HepG2 (cell line): Measurements from ENCODE around the gene ZNF425. TPM values are rescaled to one million over a fixed set of nuclear protein-coding genes. Genes with fewer than 3 reads are reported as not detected.

Source experiments
- ATM ChIP-seq: fragments of 450-650 bp; IDR thresholded peaks from 2 replicates; pipeline ENCODE4 v1.7.1; 2017; ENCODE audit warnings: mild to moderate bottlenecking, borderline replicate concordance
- DR1 ChIP-seq: sonication (generic); formaldehyde crosslinking; IDR thresholded peaks from 2 replicates; pipeline ENCODE4 v1.8.0; 2021; ENCODE audit warnings: mild to moderate bottlenecking, missing genetic modification reagents, inconsistent platforms
- SALL2 ChIP-seq: sonication (generic); formaldehyde crosslinking; IDR thresholded peaks from 2 replicates; pipeline ENCODE4 v1.8.1; 2023; ENCODE audit warnings: mild to moderate bottlenecking, missing genetic modification reagents, inconsistent platforms
- SYNCRIP ChIP-seq: fragments of 200-400 bp; formaldehyde crosslinking; IDR thresholded peaks from 2 replicates; pipeline ENCODE4 v1.6.1; 2018; ENCODE audit warnings: mild to moderate bottlenecking, low read depth, low read length; ENCODE audit not compliant: insufficient read depth
- ZNF841 ChIP-seq: sonication (generic); formaldehyde crosslinking; IDR thresholded peaks from 2 replicates; pipeline ENCODE4 v1.8.1; 2023; ENCODE audit warnings: missing genetic modification reagents, borderline replicate concordance
- polyA plus RNA-seq, 8 experiments: library from polyadenylated mRNA; depleted of rRNA in 3 of 8; stranded (reverse) in 7 of 8; unstranded in 1 of 8; fragments of >200 nt; fragmentation: Illumina TruSeq in 4 of 8; extraction: Trizol in 4 of 8; gene quantifications; 2 replicates each; pipeline versions ENCODE4 v1.2.1 to v1.2.3, GENCODE V29; 2011 to 2016; ENCODE audit warnings: low read depth in 4 of 8, missing spikeins in 1 of 8, mixed read lengths in 1 of 8; ENCODE audit not compliant: insufficient read depth in 1 of 8
- total RNA-seq, 5 experiments: library from RNA; depleted of rRNA; stranded (reverse); fragments of >200 nt; fragmentation: Illumina TruSeq; extraction: Trizol; gene quantifications; 2 replicates each; pipeline ENCODE4 v1.2.3, GENCODE V29; 2016; ENCODE audit warnings: low read depth in 1 of 5
- TF ChIP-seq, protein P1 (sequence below): sonication (generic); formaldehyde crosslinking; IDR thresholded peaks from 2 replicates; pipeline ENCODE4 v1.4.0; 2020; ENCODE audit warnings: missing genetic modification reagents
- TF ChIP-seq, protein P2 (sequence below): sonication (generic); formaldehyde crosslinking; IDR thresholded peaks from 2 replicates; pipeline ENCODE4 v1.5.0; 2020; ENCODE audit warnings: missing genetic modification reagents
- TF ChIP-seq, protein P3 (sequence below): sonication (generic); formaldehyde crosslinking; IDR thresholded peaks from 2 replicates; pipeline ENCODE4 v1.4.0; 2020; ENCODE audit warnings: mild to moderate bottlenecking, missing genetic modification reagents
- TF ChIP-seq, protein P4 (sequence below): sonication (generic); formaldehyde crosslinking; IDR thresholded peaks from 2 replicates; pipeline ENCODE4 v1.5.1; 2020; ENCODE audit warnings: mild to moderate bottlenecking, moderate library complexity, missing genetic modification reagents

Gene ZNF425
- total and polyA plus RNA-seq, 2 of the 13 experiments (the other 11 are each of a cell fraction or from before 2014, with no cell fraction given) = 0.51 to 1.1 TPM

DNA sequence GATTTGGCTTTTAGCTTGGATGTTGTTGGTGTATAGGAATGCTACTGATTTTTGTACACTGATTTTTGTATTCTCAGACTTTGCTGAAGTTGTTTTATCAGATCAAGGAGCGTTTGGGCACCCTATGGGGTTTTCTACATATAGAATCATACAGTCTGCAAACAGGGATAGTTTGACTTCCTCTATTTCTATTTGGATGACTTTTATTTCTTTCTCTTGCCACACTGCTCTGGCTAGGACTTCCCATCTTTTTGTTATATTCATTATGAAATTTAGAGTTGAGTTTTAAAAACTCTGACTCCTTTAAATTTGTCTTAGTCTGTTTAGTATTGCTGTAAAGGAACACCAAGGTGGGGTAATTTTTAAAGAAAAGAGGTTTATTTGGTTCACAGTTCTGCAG is 40.3 kb downstream of the ZNF425 start (continued):
- TF ChIP-seq, protein P1, sequence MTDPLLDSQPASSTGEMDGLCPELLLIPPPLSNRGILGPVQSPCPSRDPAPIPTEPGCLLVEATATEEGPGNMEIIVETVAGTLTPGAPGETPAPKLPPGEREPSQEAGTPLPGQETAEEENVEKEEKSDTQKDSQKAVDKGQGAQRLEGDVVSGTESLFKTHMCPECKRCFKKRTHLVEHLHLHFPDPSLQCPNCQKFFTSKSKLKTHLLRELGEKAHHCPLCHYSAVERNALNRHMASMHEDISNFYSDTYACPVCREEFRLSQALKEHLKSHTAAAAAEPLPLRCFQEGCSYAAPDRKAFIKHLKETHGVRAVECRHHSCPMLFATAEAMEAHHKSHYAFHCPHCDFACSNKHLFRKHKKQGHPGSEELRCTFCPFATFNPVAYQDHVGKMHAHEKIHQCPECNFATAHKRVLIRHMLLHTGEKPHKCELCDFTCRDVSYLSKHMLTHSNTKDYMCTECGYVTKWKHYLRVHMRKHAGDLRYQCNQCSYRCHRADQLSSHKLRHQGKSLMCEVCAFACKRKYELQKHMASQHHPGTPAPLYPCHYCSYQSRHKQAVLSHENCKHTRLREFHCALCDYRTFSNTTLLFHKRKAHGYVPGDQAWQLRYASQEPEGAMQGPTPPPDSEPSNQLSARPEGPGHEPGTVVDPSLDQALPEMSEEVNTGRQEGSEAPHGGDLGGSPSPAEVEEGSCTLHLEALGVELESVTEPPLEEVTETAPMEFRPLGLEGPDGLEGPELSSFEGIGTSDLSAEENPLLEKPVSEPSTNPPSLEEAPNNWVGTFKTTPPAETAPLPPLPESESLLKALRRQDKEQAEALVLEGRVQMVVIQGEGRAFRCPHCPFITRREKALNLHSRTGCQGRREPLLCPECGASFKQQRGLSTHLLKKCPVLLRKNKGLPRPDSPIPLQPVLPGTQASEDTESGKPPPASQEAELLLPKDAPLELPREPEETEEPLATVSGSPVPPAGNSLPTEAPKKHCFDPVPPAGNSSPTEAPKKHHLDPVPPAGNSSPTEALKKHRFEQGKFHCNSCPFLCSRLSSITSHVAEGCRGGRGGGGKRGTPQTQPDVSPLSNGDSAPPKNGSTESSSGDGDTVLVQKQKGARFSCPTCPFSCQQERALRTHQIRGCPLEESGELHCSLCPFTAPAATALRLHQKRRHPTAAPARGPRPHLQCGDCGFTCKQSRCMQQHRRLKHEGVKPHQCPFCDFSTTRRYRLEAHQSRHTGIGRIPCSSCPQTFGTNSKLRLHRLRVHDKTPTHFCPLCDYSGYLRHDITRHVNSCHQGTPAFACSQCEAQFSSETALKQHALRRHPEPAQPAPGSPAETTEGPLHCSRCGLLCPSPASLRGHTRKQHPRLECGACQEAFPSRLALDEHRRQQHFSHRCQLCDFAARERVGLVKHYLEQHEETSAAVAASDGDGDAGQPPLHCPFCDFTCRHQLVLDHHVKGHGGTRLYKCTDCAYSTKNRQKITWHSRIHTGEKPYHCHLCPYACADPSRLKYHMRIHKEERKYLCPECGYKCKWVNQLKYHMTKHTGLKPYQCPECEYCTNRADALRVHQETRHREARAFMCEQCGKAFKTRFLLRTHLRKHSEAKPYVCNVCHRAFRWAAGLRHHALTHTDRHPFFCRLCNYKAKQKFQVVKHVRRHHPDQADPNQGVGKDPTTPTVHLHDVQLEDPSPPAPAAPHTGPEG (CRISPR knock-in tag) = no peak
- TF ChIP-seq DR1 = no peak
- TF ChIP-seq, protein P2, sequence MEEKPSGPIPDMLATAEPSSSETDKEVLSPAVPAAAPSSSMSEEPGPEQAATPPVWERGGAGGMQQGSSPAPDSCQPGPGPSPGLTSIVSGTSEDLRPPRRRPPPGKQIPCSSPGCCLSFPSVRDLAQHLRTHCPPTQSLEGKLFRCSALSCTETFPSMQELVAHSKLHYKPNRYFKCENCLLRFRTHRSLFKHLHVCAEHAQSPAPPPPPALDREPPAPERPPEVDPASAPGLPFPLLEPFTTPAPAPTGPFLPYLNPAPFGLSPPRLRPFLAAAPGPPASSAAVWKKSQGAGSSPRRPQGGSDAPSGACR = no peak
- TF ChIP-seq, protein P3, sequence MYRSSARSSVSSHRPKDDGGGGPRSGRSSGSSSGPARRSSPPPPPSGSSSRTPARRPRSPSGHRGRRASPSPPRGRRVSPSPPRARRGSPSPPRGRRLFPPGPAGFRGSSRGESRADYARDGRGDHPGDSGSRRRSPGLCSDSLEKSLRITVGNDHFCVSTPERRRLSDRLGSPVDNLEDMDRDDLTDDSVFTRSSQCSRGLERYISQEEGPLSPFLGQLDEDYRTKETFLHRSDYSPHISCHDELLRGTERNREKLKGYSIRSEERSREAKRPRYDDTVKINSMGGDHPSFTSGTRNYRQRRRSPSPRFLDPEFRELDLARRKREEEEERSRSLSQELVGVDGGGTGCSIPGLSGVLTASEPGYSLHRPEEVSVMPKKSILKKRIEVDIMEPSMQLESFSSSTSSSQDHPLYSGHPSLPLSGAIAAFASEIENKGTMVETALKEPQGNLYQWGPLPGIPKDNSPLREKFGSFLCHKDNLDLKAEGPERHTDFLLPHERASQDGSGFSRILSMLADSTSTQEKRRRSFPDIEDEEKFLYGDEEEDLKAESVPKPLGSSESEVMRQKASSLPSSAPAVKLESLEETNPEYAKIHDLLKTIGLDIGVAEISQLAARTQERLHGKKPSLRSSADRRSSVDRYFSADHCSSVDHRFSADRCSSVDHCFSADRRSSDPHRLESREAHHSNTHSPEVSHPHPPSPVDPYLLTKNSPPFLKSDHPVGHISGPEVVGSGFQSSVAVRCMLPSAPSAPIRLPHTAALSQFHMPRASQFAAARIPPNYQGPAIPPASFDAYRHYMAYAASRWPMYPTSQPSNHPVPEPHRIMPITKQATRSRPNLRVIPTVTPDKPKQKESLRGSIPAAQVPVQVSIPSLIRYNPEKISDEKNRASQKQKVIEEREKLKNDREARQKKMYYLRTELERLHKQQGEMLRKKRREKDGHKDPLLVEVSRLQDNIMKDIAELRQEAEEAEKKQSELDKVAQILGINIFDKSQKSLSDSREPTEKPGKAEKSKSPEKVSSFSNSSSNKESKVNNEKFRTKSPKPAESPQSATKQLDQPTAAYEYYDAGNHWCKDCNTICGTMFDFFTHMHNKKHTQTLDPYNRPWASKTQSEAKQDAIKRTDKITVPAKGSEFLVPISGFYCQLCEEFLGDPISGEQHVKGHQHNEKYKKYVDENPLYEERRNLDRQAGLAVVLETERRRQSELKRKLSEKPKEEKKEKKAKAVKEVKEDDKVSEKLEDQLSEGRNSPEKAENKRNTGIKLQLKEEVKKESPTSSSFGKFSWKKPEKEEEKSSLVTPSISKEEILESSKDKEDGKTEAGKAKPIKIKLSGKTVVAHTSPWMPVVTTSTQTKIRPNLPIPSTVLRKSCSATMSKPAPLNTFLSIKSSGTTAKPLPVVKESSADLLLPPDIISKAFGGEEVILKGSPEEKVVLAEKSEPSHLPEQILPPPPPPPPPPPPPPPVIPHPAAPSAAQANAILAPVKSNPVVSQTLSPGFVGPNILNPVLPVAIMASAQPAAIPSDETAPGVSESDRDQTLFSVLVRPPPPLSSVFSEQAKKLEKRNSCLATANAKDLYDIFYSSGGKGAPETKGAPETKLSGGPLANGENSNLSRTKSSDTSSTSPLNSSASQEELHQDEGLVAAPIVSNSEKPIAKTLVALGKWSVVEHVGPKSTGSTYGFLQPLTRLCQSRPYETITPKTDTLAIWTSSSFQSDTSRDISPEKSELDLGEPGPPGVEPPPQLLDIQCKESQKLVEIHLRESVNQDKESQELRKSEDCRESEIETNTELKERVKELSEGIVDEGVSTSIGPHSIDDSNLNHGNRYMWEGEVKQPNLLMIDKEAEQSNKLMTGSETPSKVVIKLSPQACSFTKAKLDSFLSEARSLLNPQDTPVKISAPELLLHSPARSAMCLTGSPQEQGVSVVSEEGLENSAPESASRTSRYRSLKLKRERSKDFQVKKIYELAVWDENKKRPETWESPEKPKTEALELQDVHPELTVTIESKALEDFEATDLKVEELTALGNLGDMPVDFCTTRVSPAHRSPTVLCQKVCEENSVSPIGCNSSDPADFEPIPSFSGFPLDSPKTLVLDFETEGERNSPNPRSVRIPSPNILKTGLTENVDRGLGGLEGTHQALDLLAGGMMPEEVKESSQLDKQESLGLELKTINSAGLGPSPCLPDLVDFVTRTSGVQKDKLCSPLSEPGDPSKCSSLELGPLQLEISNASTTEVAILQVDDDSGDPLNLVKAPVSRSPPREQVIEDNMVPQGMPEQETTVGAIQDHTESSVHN = no peak
- TF ChIP-seq SYNCRIP = no peak
- no peak for TF ChIP-seq SALL2 (CRISPR knock-in tag)
- TF ChIP-seq, protein P4, sequence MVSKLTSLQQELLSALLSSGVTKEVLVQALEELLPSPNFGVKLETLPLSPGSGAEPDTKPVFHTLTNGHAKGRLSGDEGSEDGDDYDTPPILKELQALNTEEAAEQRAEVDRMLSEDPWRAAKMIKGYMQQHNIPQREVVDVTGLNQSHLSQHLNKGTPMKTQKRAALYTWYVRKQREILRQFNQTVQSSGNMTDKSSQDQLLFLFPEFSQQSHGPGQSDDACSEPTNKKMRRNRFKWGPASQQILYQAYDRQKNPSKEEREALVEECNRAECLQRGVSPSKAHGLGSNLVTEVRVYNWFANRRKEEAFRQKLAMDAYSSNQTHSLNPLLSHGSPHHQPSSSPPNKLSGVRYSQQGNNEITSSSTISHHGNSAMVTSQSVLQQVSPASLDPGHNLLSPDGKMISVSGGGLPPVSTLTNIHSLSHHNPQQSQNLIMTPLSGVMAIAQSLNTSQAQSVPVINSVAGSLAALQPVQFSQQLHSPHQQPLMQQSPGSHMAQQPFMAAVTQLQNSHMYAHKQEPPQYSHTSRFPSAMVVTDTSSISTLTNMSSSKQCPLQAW (CRISPR knock-in tag) = no peak
- no peak for TF ChIP-seq ATM
- TF ChIP-seq ZNF841 = no peak
